OCI-LY3 (cell line): ENCODE data around the gene SHISA6.

Experiments used
- CTCF ChIP-seq: fragments of 200-600, 300-600 bp; sonication (generic); IDR thresholded peaks from 2 replicates; pipeline ENCODE4 v1.5.1; 2014; ENCODE audit warnings: antibody characterized with exemption, low read length, low read depth
- EZH2phosphoT487 ChIP-seq: fragments of 200-600 bp; shearing (Covaris generic); IDR thresholded peaks from 2 replicates; pipeline ENCODE4 v1.6.1; 2018; ENCODE audit warnings: antibody characterized with exemption, mixed run types, low read depth

DNA sequence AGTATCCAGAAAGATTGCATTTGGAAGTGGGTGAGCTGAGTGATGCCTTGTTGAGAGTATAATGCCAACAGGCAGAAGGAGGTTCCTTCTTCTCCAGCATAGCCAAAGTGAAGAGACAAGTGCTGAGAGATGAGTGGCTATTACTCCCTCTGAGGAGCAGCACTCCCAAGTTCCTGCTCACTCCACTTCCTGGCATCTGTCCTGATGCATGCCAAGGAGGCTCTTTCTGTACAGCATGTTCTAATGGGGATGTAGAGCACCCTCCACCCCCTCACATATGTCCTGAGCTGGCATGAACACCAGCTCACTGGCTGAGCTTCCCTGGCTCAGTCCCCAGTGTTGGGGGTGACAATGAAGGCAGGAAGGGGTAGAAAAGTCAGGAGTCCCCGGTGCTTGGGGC is 313.0 kb downstream of the SHISA6 start:
- TF ChIP-seq CTCF, result no peak
- TF ChIP-seq EZH2phosphoT487, result no peak
